Measurements from ENCODE around the gene PTPRR.

- TF ChIP-seq FOXK2 (IDR thresholded peaks at IDR 0.05) (no peak), ZNF384 (IDR thresholded peaks at IDR 0.05) (no peak), TARDBP (IDR thresholded peaks at IDR 0.05) (no peak), NFRKB (IDR thresholded peaks at IDR 0.05) (no peak), CTBP1 (IDR thresholded peaks at IDR 0.05; ENCODE audit: borderline replicate concordance) (no peak), BHLHE40 (IDR thresholded peaks at IDR 0.05; ENCODE audit: borderline replicate concordance) (no peak), SP1 (IDR thresholded peaks at IDR 0.05) (no peak), SUZ12 (IDR thresholded peaks at IDR 0.05) (no peak), FOXM1 (IDR thresholded peaks at IDR 0.05; ENCODE audit: borderline replicate concordance) (no peak), PKNOX1 (IDR thresholded peaks at IDR 0.05) (no peak), ELF4 (IDR thresholded peaks at IDR 0.05) (no peak), HDGF (IDR thresholded peaks at IDR 0.05; ENCODE audit: borderline replicate concordance) (no peak), LEF1 (IDR thresholded peaks at IDR 0.05; ENCODE audit: borderline replicate concordance) (no peak)
Observed at GRCh38 chr12:70741256-70741655, 179.3 kb downstream of the PTPRR start.

All from HEK293T (cell line).